Endothelial cell of umbilical vein (primary cell): ENCODE data around the gene LRRC8C. TPM values are rescaled to one million over a fixed set of nuclear protein-coding genes. Genes with fewer than 3 reads are reported as not detected.

Experiments used
- BruUV-seq: library from RNA; stranded (reverse); fragments of 400-500 nt; replicated peaks from 2 replicates; lab custom pipeline; 2021; lab: Mats Ljungman, UMichigan
- CTCF ChIA-PET: fragments of 300-600, 350-600 bp; sonication (Branson Sonifier 250); formaldehyde crosslinking; loops from one replicate; lab custom pipeline; 2021; ENCODE audit warnings: antibody characterized with exemption, inconsistent platforms; lab: Charles Lee
- POLR2A ChIA-PET: fragments of 300-600, 350-600 bp; sonication (Branson Sonifier 250); formaldehyde crosslinking; loops from one replicate; lab custom pipeline; 2021; ENCODE audit warnings: antibody characterized with exemption, inconsistent platforms; lab: Charles Lee
- DNase-seq: peaks from one replicate; pipeline ENCODE4 v3.0.0-alpha.2; 2011; ENCODE audit warnings: low read depth, low spot score
- FAIRE-seq: peaks from 2 replicates; lab custom pipeline; 2011; peaks lifted over from hg19 to GRCh38; lab: Jason Lieb, UNC
- H2AFZ ChIP-seq: 2 replicates; pipeline ENCODE4 v1.6.0; 2012; ENCODE audit warnings: low read depth, low read length, control low read depth, inconsistent platforms
- H3K27ac ChIP-seq: 2 replicates; pipeline ENCODE4 v1.5.1; 2011; ENCODE audit warnings: low read depth, mild to moderate bottlenecking, control low read depth, low read length, moderate library complexity; ENCODE audit not compliant: insufficient read depth
- H3K27me3 ChIP-seq, 2 experiments: 2 replicates each; pipeline versions ENCODE4 v1.6.0 to v1.6.1; 2011; ENCODE audit warnings: low read length in 2 of 2, mixed read lengths in 1 of 2; ENCODE audit not compliant: control insufficient read depth in 2 of 2, insufficient read depth in 2 of 2
- H3K36me3 ChIP-seq, 2 experiments: 2 replicates in 1 of 2; 3 replicates in 1 of 2; pipeline ENCODE4 v1.5.1; 2011; ENCODE audit warnings: low read length in 2 of 2, mild to moderate bottlenecking in 1 of 2, moderate library complexity in 1 of 2; ENCODE audit not compliant: control insufficient read depth in 2 of 2, insufficient read depth in 2 of 2; ENCODE audit errors: extremely low read depth in 1 of 2
- H3K4me1 ChIP-seq: 3 replicates; pipeline ENCODE4 v1.5.1; 2011; ENCODE audit warnings: mild to moderate bottlenecking, low read length; ENCODE audit not compliant: control insufficient read depth, insufficient read depth; ENCODE audit errors: extremely low read depth
- H3K4me2 ChIP-seq: 2 replicates; pipeline ENCODE4 v1.6.1; 2011; ENCODE audit warnings: low read length, control low read depth, mixed read lengths; ENCODE audit not compliant: insufficient read depth
- H3K4me3 ChIP-seq, 3 experiments: fragments of 200-600 bp in 1 of 3; sonication (generic), shearing (Covaris generic) in 1 of 3; replicated peaks in 1 of 3; 2 replicates each; pipeline ENCODE4 v1.5.1; 2011 to 2016; ENCODE audit warnings: control low read depth in 3 of 3, low read length in 3 of 3, mild to moderate bottlenecking in 2 of 3, inconsistent platforms in 1 of 3, low read depth in 1 of 3, moderate library complexity in 1 of 3; ENCODE audit not compliant: insufficient read depth in 1 of 3
- H3K79me2 ChIP-seq: 2 replicates; pipeline ENCODE4 v1.6.0; 2012; ENCODE audit warnings: low read length, inconsistent platforms; ENCODE audit not compliant: control insufficient read depth, insufficient read depth
- H3K9ac ChIP-seq: replicated peaks from 2 replicates; pipeline ENCODE3; 2011; ENCODE audit warnings: low read length, control low read depth; ENCODE audit not compliant: insufficient read depth; ENCODE audit errors: extremely low read depth
- H3K9me1 ChIP-seq: replicated peaks from 3 replicates; pipeline ENCODE4 v1.6.0; 2011; ENCODE audit warnings: mild to moderate bottlenecking, low read length; ENCODE audit not compliant: control insufficient read depth, insufficient read depth; ENCODE audit errors: extremely low read depth
- H3K9me3 ChIP-seq: replicated peaks from 2 replicates; pipeline ENCODE4 v1.5.1; 2012; ENCODE audit warnings: low read length, inconsistent platforms; ENCODE audit not compliant: control insufficient read depth, insufficient read depth
- H4K20me1 ChIP-seq: replicated peaks from 2 replicates; pipeline ENCODE3; 2011; ENCODE audit warnings: mild to moderate bottlenecking, low read length; ENCODE audit not compliant: control insufficient read depth, insufficient read depth; ENCODE audit errors: extremely low read depth
- EZH2 ChIP-seq: IDR thresholded peaks from 2 replicates; pipeline ENCODE4 v1.6.1; 2012; ENCODE audit warnings: borderline replicate concordance, low read depth, mild to moderate bottlenecking, moderate library complexity, low read length, inconsistent platforms; ENCODE audit not compliant: severe bottlenecking
- FOS ChIP-seq: IDR thresholded peaks from 2 replicates; pipeline ENCODE4 v1.6.1; 2011; ENCODE audit warnings: mild to moderate bottlenecking, low read length, moderate library complexity, borderline replicate concordance; ENCODE audit not compliant: insufficient read depth
- GATA2 ChIP-seq: IDR thresholded peaks from 2 replicates; pipeline ENCODE4 v1.7.0; 2011; ENCODE audit warnings: low read depth, mild to moderate bottlenecking, moderate library complexity, mixed read lengths, low read length; ENCODE audit not compliant: insufficient read length, insufficient read depth
- JUN ChIP-seq: IDR thresholded peaks from 2 replicates; pipeline ENCODE4 v1.6.1; 2011; ENCODE audit warnings: borderline replicate concordance, low read depth; ENCODE audit not compliant: insufficient read length, insufficient read depth
- MYC ChIP-seq: IDR thresholded peaks from one replicate; pipeline ENCODE4 v1.6.1; 2011; ENCODE audit warnings: mild to moderate bottlenecking, low read depth, low read length
- POLR2A ChIP-seq: IDR thresholded peaks from 2 replicates; pipeline ENCODE4 v1.6.1; 2012; ENCODE audit warnings: low read depth, mild to moderate bottlenecking, control low read depth, low read length
- POLR2AphosphoS5 ChIP-seq: IDR thresholded peaks from 2 replicates; pipeline ENCODE4 v1.6.1; 2012; ENCODE audit warnings: low read depth, mild to moderate bottlenecking, control low read depth, low read length, moderate library complexity; ENCODE audit not compliant: insufficient read depth
- dilution Hi-C: fragments of 300-500 bp; cut with MboI; formaldehyde crosslinking; loops from one replicate; pipeline ENCODE4 v1.15.0; 2019; ENCODE audit warnings: low sequenced_read_pairs; ENCODE audit not compliant: extremely low pct_ligation_motif_present
- intact Hi-C: fragments of 100-400 bp; cut with micrococcal nuclease; formaldehyde crosslinking; loops from one replicate; pipeline ENCODE4 v1.10.0; 2022
- polyA plus RNA-seq, 4 experiments: library from polyadenylated mRNA; depleted of rRNA in 3 of 4; stranded (reverse) in 3 of 4; unstranded in 1 of 4; fragments of >200 nt; gene quantifications; 2 replicates each; pipeline versions ENCODE4 v1.2.1 to v1.2.3, GENCODE V29; 2011 to 2012; ENCODE audit warnings: missing spikeins in 1 of 4
- total RNA-seq: library from RNA; stranded (reverse); gene quantifications from 2 replicates; pipeline ENCODE4 v1.2.3, GENCODE V29; 2021
- TF ChIP-seq, protein P1 (sequence below): IDR thresholded peaks from 2 replicates; pipeline ENCODE4 v1.6.1; 2011; ENCODE audit not compliant: insufficient read depth, insufficient read length
- TF ChIP-seq, protein P2 (sequence below), 2 donors: IDR thresholded peaks; 1 replicate in 1 of 2; 2 replicates in 1 of 2; pipeline ENCODE4 v1.5.1; 2011; ENCODE audit warnings: low read length in 2 of 2, mild to moderate bottlenecking in 2 of 2, moderate library complexity in 2 of 2, control low read depth in 1 of 2, inconsistent platforms in 1 of 2, low read depth in 1 of 2; ENCODE audit not compliant: insufficient read depth in 1 of 2; ENCODE audit errors: extremely low read depth in 1 of 2

LRRC8C gene
- total and polyA plus RNA-seq, 2 donors (not counting 3 experiments of a cell fraction or from before 2014, with no cell fraction given): 33.6 to 51.5 TPM

DNA sequence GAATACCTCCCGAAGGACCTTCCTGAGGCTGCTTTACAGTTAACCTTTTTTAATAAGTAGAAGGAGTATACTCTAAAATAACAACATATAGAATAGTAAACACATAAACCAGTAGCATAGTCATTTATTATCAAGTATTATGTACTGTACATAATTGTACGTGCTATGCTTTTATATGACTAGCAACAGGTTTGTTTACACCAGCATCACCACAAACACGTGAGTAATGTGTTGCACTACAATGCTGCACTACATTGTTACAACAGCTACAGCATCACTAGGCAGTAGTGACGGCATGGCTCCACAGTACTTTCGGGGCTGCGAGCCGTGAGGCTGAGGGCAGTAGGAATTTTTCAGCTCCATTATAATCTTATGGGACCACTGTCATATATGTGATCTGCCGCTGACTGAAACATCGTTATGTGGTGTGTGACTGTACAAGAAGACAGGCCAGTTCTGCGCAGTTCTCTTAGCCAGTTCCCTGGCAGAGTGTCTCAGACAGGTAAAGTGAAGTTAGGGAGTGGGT lies 105.1 kb downstream of the LRRC8C start:
- no peak for DNase-seq
- TF ChIP-seq POLR2A (no peak), POLR2AphosphoS5 (no peak), JUN (no peak), FOS (no peak), MYC (no peak), EZH2 (no peak), GATA2 (no peak)
- TF ChIP-seq, protein P1, sequence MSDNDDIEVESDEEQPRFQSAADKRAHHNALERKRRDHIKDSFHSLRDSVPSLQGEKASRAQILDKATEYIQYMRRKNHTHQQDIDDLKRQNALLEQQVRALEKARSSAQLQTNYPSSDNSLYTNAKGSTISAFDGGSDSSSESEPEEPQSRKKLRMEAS: no peak
- TF ChIP-seq, protein P2, sequence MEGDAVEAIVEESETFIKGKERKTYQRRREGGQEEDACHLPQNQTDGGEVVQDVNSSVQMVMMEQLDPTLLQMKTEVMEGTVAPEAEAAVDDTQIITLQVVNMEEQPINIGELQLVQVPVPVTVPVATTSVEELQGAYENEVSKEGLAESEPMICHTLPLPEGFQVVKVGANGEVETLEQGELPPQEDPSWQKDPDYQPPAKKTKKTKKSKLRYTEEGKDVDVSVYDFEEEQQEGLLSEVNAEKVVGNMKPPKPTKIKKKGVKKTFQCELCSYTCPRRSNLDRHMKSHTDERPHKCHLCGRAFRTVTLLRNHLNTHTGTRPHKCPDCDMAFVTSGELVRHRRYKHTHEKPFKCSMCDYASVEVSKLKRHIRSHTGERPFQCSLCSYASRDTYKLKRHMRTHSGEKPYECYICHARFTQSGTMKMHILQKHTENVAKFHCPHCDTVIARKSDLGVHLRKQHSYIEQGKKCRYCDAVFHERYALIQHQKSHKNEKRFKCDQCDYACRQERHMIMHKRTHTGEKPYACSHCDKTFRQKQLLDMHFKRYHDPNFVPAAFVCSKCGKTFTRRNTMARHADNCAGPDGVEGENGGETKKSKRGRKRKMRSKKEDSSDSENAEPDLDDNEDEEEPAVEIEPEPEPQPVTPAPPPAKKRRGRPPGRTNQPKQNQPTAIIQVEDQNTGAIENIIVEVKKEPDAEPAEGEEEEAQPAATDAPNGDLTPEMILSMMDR (IDR thresholded peaks at IDR 0.05; ENCODE audit: extremely low read depth in 1 of 2, insufficient read depth in 1 of 2, low read depth in 1 of 2, low read length in 2 of 2): no peak
- Histone ChIP-seq H4K20me1 (no peaks in the 10 kb centered on the region), H3K4me3 (no peak overlapping the region), H3K79me2 (no peaks in the 10 kb centered on the region), H3K9me1 (no peaks in the 10 kb centered on the region), H3K9me3 (no peaks in the 10 kb centered on the region), H3K4me1 (no peaks in the 10 kb centered on the region), H3K4me2 (no peak overlapping the region), H3K27me3 (no peaks in the 10 kb centered on the region), H3K9ac (no peak overlapping the region), H3K27ac (no peak overlapping the region), H3K36me3 (no peaks in the 10 kb centered on the region), H2AFZ (no peak overlapping the region)
- no TSS peak for BruUV-seq
- POLR2A ChIA-PET: no interaction called here
- intact Hi-C loops (no loop called here), dilution Hi-C loops (no loop called here)
- CTCF ChIA-PET: interaction anchor here (1.0 kb wide), 1 partner anchor 14 kb away, joined by 3 read pairs; no protein-coding TSS in a partner anchor
- no peak for FAIRE-seq
